Uterus (tissue), 4 donors: ENCODE results near the gene PTRH1. TPM values are rescaled to one million over a fixed set of nuclear protein-coding genes. Genes with fewer than 3 reads are reported as not detected.

Source experiments
- DNase-seq, 2 donors: peaks; one replicate each; pipeline ENCODE4 v3.0.0-alpha.2; 2019 to 2020
- H3K27ac ChIP-seq, 2 donors: fragments of 200-600 bp; sonication (generic); 1 replicate in 1 of 2; 2 replicates in 1 of 2; pipeline ENCODE4 v1.5.1; 2016 to 2018
- H3K27me3 ChIP-seq, 2 donors: fragments of 200-600 bp; sonication (generic); one replicate each; pipeline ENCODE4 v1.5.1; 2018 to 2019; ENCODE audit warnings: control low read depth in 1 of 2
- H3K36me3 ChIP-seq, 2 donors: fragments of 200-600 bp; sonication (generic); one replicate each; pipeline ENCODE4 v1.5.1; 2019; ENCODE audit warnings: control low read depth in 1 of 2
- H3K4me1 ChIP-seq, 2 donors: fragments of 200-600 bp; sonication (generic); one replicate each; pipeline ENCODE4 v1.5.1; 2018 to 2019; ENCODE audit warnings: control low read depth in 1 of 2
- H3K4me3 ChIP-seq, 2 donors: fragments of 200-600 bp; sonication (generic); 1 replicate in 1 of 2; 2 replicates in 1 of 2; pipeline ENCODE4 v1.5.1; 2018 to 2019; ENCODE audit warnings: mild to moderate bottlenecking in 1 of 2
- H3K9me3 ChIP-seq, 2 donors: fragments of 200-600 bp; sonication (generic); one replicate each; pipeline ENCODE4 v1.5.1; 2019; ENCODE audit warnings: control low read depth in 1 of 2
- CTCF ChIP-seq, 4 experiments: fragments of 200-600 bp in 2 of 4; fragments of 450-650 bp in 2 of 4; sonication (generic) in 2 of 4; IDR thresholded peaks; one replicate each; pipeline ENCODE4 v1.5.1; 2016 to 2019; ENCODE audit warnings: antibody characterized with exemption in 4 of 4, mild to moderate bottlenecking in 2 of 4, moderate library complexity in 1 of 4
- POLR2A ChIP-seq, 2 donors: fragments of 450-650 bp; IDR thresholded peaks; one replicate each; pipeline ENCODE4 v1.6.1; 2016; ENCODE audit warnings: antibody characterized with exemption in 2 of 2, mild to moderate bottlenecking in 1 of 2, moderate library complexity in 1 of 2
- intact Hi-C: fragments of 100-400 bp; cut with DNase I; formaldehyde crosslinking; loops from one replicate; pipeline ENCODE4 v1.15.1; 2023; ENCODE audit warnings: low total_unique reads
- total RNA-seq, 4 donors: library from RNA; depleted of rRNA in 3 of 4; stranded (reverse); fragments of >200 nt in 3 of 4; gene quantifications; one replicate each; pipeline versions ENCODE4 v1.1.0 to v1.2.4, GENCODE V29; 2014 to 2023
- donor health status: DM: yes; HTN: yes; CAD: no.

Gene PTRH1
- total RNA-seq, 4 donors from 2014 or later, result 3.8 to 18.4 (median 10.4) TPM

GRCh38 chr9:127690735-127691134 is 24.7 kb downstream of the PTRH1 start:
- no peaks in the 10 kb centered on the region for H3K27me3 ChIP-seq
- DNase-seq, result no peak
- H3K27ac ChIP-seq, result no peak overlapping the region
- intact Hi-C loops, result no loop called here
- H3K4me3 ChIP-seq, result no peak overlapping the region
- H3K36me3 ChIP-seq, result no peaks in the 10 kb centered on the region
- no peaks in the 10 kb centered on the region for H3K4me1 ChIP-seq
- TF ChIP-seq CTCF (IDR thresholded peaks at IDR 0.05) (no peak), POLR2A (IDR thresholded peaks at IDR 0.05) (no peak)
- no peaks in the 10 kb centered on the region for H3K9me3 ChIP-seq

- Histone ChIP-seq H3K4me1 (no peaks in the 10 kb centered on the region), H3K27ac (no peak overlapping the region), H3K9me3 (no peaks in the 10 kb centered on the region), H3K4me3 (no peak overlapping the region), H3K36me3 (no peaks in the 10 kb centered on the region), H3K27me3 (no peaks in the 10 kb centered on the region)
- DNase-seq, result no peak
- intact Hi-C loops, result no loop called here
- TF ChIP-seq POLR2A (IDR thresholded peaks at IDR 0.05) (no peak), CTCF (IDR thresholded peaks at IDR 0.05) (no peak)
Measured at GRCh38 chr9:127689329-127690000, 26.0 kb downstream of the PTRH1 start.

GRCh38 chr9:127686461-127687393 is 28.7 kb downstream of the PTRH1 start:
- Histone ChIP-seq H3K4me1 (no peaks in the 10 kb centered on the region), H3K4me3 (no peak overlapping the region), H3K27ac (no peak overlapping the region), H3K36me3 (no peaks in the 10 kb centered on the region), H3K9me3 (no peaks in the 10 kb centered on the region), H3K27me3 (no peaks in the 10 kb centered on the region)
- no peak for TF ChIP-seq CTCF (IDR thresholded peaks at IDR 0.05)
- no peak for TF ChIP-seq POLR2A (IDR thresholded peaks at IDR 0.05)
- intact Hi-C loops, result no loop called here
- DNase-seq, result no peak

- Histone ChIP-seq H3K4me3 (no peak overlapping the region), H3K27me3 (no peaks in the 10 kb centered on the region), H3K9me3 (no peaks in the 10 kb centered on the region), H3K36me3 (no peaks in the 10 kb centered on the region), H3K27ac (no peak overlapping the region), H3K4me1 (no peaks in the 10 kb centered on the region)
- no peak for TF ChIP-seq CTCF (IDR thresholded peaks at IDR 0.05)
- no peak for TF ChIP-seq POLR2A (IDR thresholded peaks at IDR 0.05)
- intact Hi-C loops, result no loop called here
- DNase-seq, result no peak
Measured at GRCh38 chr9:127684576-127684975, 30.9 kb downstream of the PTRH1 start.

GRCh38 chr9:127683723-127684122 is 31.7 kb downstream of the PTRH1 start:
- TF ChIP-seq CTCF (IDR thresholded peaks at IDR 0.05) (no peak), POLR2A (IDR thresholded peaks at IDR 0.05) (no peak)
- Histone ChIP-seq H3K4me3 (no peak overlapping the region), H3K4me1 (no peaks in the 10 kb centered on the region), H3K36me3 (no peaks in the 10 kb centered on the region), H3K27ac (no peak overlapping the region), H3K27me3 (no peaks in the 10 kb centered on the region), H3K9me3 (no peaks in the 10 kb centered on the region)
- intact Hi-C loops, result no loop called here
- no peak for DNase-seq
